ENCODE measurements around the gene MRGPRX2.

Gene MRGPRX2

DNA sequence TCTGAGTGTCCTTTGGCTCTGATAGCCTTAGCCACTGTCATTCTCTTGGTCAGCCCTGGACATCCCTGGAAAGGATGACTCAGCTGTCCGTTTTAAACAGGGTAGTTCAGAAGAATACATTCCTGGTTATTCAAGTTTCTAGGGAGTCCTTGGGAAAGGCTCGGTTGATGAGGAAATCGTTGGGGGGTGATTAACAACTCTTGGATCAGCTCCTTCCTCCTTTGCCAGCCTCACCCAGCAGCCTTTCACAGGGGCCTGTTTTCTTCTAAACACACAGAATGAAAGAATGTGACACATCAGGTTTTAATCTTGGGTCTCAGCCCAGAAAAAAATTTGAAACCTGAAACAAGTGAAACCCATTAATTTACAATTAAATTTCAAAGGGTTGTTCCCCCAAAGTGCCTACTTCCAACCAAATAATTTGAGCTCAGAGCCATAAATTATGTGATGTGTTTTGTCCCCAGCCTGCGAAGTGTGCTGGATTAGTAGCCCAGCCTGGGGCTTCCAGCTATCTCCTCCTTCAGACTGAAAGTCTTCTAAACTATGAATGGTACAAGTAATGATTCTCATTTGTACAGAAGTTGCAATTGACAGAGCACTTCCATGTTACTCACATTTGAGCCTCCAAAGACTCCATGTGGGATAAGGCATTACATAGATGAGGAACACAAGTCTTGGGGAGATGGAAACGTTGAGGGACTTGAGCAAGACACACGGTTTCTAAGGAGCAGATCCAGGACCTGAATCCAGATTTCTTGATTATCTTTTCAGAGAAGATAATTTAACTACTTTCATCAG, 19.3 kb upstream of the MRGPRX2 start:
- TF ChIP-seq, protein P1, sequence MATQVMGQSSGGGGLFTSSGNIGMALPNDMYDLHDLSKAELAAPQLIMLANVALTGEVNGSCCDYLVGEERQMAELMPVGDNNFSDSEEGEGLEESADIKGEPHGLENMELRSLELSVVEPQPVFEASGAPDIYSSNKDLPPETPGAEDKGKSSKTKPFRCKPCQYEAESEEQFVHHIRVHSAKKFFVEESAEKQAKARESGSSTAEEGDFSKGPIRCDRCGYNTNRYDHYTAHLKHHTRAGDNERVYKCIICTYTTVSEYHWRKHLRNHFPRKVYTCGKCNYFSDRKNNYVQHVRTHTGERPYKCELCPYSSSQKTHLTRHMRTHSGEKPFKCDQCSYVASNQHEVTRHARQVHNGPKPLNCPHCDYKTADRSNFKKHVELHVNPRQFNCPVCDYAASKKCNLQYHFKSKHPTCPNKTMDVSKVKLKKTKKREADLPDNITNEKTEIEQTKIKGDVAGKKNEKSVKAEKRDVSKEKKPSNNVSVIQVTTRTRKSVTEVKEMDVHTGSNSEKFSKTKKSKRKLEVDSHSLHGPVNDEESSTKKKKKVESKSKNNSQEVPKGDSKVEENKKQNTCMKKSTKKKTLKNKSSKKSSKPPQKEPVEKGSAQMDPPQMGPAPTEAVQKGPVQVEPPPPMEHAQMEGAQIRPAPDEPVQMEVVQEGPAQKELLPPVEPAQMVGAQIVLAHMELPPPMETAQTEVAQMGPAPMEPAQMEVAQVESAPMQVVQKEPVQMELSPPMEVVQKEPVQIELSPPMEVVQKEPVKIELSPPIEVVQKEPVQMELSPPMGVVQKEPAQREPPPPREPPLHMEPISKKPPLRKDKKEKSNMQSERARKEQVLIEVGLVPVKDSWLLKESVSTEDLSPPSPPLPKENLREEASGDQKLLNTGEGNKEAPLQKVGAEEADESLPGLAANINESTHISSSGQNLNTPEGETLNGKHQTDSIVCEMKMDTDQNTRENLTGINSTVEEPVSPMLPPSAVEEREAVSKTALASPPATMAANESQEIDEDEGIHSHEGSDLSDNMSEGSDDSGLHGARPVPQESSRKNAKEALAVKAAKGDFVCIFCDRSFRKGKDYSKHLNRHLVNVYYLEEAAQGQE (IDR thresholded peaks at IDR 0.05; ENCODE audit: insufficient read depth in 1 of 2, low read depth in 2 of 2, low read length in 2 of 2), result no peak
- TF ChIP-seq POLR2AphosphoS5 (IDR thresholded peaks at IDR 0.05; ENCODE audit: low read depth, low read length), result no peak

DNA sequence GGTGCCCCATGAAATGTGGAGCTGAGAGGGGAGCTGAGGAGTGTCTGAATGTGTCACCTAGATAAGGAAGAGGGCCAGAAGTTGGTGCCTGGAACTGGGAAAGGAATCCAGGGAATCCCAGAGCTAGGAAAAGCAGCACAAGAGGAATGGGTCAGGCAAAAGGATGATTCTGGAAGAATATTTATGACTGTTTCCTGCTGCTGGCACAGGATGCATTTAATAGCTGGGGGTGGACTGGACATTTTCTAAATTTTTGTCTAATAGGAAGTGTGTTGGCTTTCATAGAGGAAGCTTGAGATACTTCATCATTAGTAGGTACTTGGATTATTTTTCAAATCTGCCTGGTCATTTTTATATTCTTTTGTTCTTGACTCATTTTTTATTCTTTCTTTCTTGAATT, 17.4 kb upstream of the MRGPRX2 start:
- TF ChIP-seq FOXP2 (optimal IDR thresholded peaks at IDR 0.05; ENCODE audit: borderline replicate concordance, extremely low read depth, extremely low read length, insufficient read depth), result no peak

DNA sequence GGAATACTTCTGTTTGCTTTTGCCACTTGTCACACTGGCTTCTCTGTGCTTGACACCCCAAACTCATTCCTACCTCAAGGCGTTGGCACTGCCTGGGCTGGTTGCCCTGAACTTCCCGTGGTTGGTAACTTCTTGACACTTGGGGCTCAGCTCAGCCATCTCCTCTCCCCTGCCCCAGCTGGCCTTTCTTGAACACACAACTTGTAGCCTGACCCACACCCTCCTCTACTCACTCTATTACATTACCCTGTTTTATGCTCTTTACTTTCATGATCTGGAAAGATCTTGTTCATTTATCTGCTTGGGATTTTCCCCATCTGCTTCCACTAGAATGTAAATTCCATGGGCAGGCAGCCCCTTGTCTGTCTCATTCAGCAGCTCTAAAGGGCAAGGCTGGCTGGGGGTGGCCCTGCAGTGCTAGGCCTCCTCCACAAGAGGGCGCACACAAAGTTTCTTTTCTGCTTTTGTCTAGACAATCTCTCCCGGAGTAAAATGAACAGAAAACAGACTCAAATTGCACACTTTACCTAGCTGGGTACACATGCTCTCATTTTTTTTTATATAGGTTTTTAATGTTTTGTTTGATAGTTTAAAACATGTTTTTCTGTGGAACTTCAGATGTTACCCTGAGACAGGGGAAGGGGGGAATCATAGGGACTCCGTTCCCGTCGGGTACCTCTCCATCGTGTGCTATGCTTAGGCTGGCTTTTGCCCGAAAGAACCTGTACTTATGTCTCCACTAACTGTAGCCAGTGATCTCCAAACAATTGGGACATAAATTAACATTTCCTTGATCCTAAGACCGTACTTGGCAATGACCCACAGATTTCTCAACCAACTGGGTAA, 16.4 kb upstream of the MRGPRX2 start:
- TF ChIP-seq TAF1 (IDR thresholded peaks at IDR 0.05; ENCODE audit: borderline replicate concordance, insufficient read depth, low read length) (no peak), SIN3A (IDR thresholded peaks at IDR 0.05; ENCODE audit: borderline replicate concordance, insufficient read depth, low read length) (no peak), POLR2AphosphoS5 (IDR thresholded peaks at IDR 0.05; ENCODE audit: low read depth, low read length) (no peak), FOXP2 (optimal IDR thresholded peaks at IDR 0.05; ENCODE audit: borderline replicate concordance, extremely low read depth, extremely low read length, insufficient read depth) (no peak)
- TF ChIP-seq, protein P1 (IDR thresholded peaks at IDR 0.05; ENCODE audit: insufficient read depth in 1 of 2, low read depth in 2 of 2, low read length in 2 of 2), result no peak

DNA sequence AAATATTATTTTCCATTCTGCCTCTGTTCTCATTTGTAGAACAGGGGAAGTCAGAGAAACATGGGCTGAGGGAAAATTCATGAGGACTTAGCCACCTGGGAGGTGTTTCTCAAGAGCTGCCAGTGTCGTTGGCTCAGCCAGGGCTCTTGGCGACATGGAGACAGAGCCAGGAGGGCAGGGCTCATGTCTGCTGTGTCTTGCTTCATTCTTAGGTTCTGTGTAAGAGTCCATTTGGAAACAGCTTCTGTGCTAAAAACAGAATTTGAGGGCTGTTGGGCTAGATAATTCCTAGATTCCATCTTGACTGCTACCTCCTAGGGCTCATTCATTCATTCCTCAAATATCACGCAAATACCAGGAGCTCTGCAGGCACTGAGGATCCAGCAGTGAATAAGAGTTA, 15.1 kb upstream of the MRGPRX2 start:
- TF ChIP-seq, protein P1 (IDR thresholded peaks at IDR 0.05; ENCODE audit: insufficient read depth in 1 of 2, low read depth in 2 of 2, low read length in 2 of 2), result no peak
- TF ChIP-seq POLR2AphosphoS5 (IDR thresholded peaks at IDR 0.05; ENCODE audit: low read depth, low read length) (no peak), TAF1 (IDR thresholded peaks at IDR 0.05; ENCODE audit: borderline replicate concordance, insufficient read depth, low read length) (no peak), SIN3A (IDR thresholded peaks at IDR 0.05; ENCODE audit: borderline replicate concordance, insufficient read depth, low read length) (no peak)

DNA sequence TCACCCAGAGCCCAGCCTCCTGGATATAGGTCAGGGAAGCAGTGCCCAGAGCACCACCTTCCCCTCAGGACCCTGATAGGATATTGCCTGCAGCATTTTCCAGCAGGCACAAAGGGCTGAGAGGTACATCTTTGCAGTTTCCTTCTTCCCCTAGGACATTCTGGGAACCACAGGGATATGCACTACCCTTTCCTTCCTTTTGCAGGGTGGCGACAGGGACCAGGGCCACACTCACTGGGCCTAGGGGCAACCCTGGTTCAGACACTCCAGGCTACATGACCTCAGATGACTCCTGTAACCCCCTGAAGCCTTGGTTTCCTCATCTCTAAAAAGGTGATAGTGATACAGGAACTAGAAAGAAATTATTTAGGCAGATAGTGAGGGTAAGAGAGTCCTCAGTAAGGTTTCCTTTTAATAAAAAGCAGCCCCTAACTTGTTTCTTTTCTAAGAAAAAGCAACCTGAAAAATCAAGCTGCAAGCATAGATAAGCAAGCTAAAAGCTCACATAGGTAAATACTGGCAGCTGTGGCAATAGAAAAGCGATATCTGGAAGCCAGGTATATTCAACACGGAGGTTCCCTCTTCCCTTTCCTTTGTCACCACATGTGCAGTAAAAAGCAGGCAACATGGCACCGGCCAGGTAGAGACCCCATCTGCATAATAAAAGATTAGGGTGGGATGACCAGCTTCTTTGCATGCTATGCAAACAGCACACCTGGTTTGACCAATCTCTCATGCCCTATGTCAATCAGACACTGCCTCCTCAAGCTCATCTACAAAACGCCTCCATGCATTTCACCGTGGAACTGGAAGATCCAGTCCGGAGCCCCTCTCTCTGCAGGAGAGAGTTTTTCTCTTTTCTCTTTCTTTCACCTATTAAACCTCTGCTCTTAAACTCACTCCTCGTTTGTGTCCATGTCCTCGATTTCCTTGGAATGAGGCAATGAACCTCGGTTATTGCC, 13.2 kb upstream of the MRGPRX2 start:
- no peak for TF ChIP-seq POLR2AphosphoS5 (IDR thresholded peaks at IDR 0.05; ENCODE audit: low read depth, low read length)
- TF ChIP-seq FOXP2 (optimal IDR thresholded peaks at IDR 0.05; ENCODE audit: borderline replicate concordance, extremely low read depth, extremely low read length, insufficient read depth), result no peak
- no peak for TF ChIP-seq SIN3A (IDR thresholded peaks at IDR 0.05; ENCODE audit: borderline replicate concordance, insufficient read depth, low read length)
- TF ChIP-seq, protein P1 (IDR thresholded peaks at IDR 0.05; ENCODE audit: insufficient read depth in 1 of 2, low read depth in 2 of 2, low read length in 2 of 2), result no peak
- no peak for TF ChIP-seq TAF1 (IDR thresholded peaks at IDR 0.05; ENCODE audit: borderline replicate concordance, insufficient read depth, low read length)

Data from PFSK-1 (cell line).